Right renal pelvis (tissue), 4 donors: ENCODE data around the gene OR9A2. TPM values are rescaled to one million over a fixed set of nuclear protein-coding genes. Genes with fewer than 3 reads are reported as not detected.
"Not testable (repeated sequence)": the region's sequence is repeated elsewhere in the genome, so short reads cannot be mapped to it uniquely, and the experiment has no call there.

Experiments
- DNase-seq, 4 donors: peaks; one replicate each; pipeline ENCODE4 v3.0.0-alpha.2; 2013; ENCODE audit warnings: low read depth in 4 of 4, low spot score in 3 of 4, missing footprints in 1 of 4
- polyA plus RNA-seq, 4 donors: library from polyadenylated mRNA; unstranded; fragments of 120-200 nt; gene quantifications; one replicate each; pipeline ENCODE4 v1.2.1, GENCODE V29; 2013; ENCODE audit not compliant: insufficient read length in 4 of 4

Gene OR9A2
- polyA plus RNA-seq, 4 donors, result not detected

DNA sequence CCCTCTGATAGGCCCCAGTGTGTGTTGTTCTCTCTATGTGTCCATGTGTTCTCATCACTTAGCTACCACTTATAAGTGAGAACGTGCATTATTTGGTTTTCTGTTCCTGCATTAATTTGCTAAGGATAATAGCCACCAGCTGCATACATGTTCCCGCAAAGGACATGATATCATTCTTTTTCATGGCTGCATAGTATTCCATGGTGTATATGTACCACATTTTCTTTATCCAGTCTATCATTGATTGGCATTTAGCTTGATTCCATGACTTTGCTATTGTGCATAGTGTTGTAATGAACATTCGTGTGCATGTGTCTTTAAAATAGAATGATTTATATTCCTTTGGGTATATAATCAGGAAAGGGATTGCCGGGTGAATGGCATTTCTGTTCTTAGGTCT lies 48.5 kb downstream of the OR9A2 start:
- not testable (repeated sequence) for DNase-seq

Other genes with a start within 250 kb of the OR9A2 start
- 10 to 100 TPM; 18.9 to 24.9 (median 20.9) TPM for gene EPHB6, start 172.1 kb downstream of the OR9A2 start, polyA plus RNA-seq
- 10 to 100 TPM in 2 of 4 donors, 1 to 10 TPM in 2; 9.1 to 14.8 (median 11.1) TPM for gene TRPV6, start 141.4 kb downstream of the OR9A2 start, polyA plus RNA-seq
- gene TRPV5, start 93.4 kb downstream of the OR9A2 start, polyA plus RNA-seq, result 1 to 10 TPM in 1 of 4 donors, under 1 TPM in 3; 0.58 to 1.5 (median 0.81) TPM
- under 1 TPM in 3 of 4 donors, not detected in 1; 0.43 to 0.67 (median 0.53) TPM for gene LLCFC1, start 87.6 kb downstream of the OR9A2 start, polyA plus RNA-seq
- gene KEL, start 64.8 kb downstream of the OR9A2 start, polyA plus RNA-seq, result 1 to 10 TPM; 1.6 to 3.1 (median 2.2) TPM
- not detected for gene OR6V1, start 25.2 kb upstream of the OR9A2 start, polyA plus RNA-seq
- gene PIP, start 104.9 kb upstream of the OR9A2 start, polyA plus RNA-seq, result not detected
- not detected for gene TAS2R39, start 156.3 kb upstream of the OR9A2 start, polyA plus RNA-seq
- not detected for gene TAS2R40, start 194.9 kb upstream of the OR9A2 start, polyA plus RNA-seq
- 100 to 1,000 TPM; 192 to 226 (median 217) TPM for gene GSTK1, start 236.3 kb upstream of the OR9A2 start, polyA plus RNA-seq